ENCODE data around the gene CENPN. TPM values are rescaled to one million over a fixed set of nuclear protein-coding genes. Genes with fewer than 3 reads are reported as not detected.

Gene CENPN
- total and polyA plus RNA-seq, 2 of the 13 experiments (the other 11 are each of a cell fraction or from before 2014, with no cell fraction given) = 29.7 to 129 TPM

DNA sequence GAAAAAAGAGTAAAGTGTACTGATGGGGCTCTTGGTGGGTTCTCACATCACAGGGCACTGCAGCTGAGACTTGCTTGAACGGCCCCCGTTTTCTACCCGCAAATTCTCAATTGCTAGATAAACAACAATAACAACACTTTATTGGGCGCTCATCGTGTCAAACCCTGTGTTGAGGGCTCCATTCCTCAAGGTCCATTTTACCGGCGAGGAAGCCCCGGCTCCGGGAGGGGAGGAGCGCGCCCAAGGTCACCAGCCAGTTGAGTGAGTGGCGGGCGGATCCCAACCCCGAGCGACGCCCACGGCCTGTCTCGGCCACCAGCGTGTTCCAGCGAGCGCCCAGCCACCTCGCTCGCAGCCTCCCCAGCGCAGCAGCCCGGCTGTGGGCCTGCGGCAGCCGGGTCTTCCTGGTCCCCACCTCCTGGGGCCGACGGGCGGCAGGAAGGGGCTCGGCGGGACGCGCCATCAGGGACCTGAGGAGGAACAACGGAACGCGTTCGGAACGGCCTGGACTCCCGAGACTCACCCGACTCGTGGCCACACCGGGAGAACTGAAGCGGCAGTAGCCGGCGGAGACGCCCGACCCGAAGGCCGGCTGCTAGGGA, 702 bp upstream of the CENPN start (continued):
- TF ChIP-seq, protein P1, sequence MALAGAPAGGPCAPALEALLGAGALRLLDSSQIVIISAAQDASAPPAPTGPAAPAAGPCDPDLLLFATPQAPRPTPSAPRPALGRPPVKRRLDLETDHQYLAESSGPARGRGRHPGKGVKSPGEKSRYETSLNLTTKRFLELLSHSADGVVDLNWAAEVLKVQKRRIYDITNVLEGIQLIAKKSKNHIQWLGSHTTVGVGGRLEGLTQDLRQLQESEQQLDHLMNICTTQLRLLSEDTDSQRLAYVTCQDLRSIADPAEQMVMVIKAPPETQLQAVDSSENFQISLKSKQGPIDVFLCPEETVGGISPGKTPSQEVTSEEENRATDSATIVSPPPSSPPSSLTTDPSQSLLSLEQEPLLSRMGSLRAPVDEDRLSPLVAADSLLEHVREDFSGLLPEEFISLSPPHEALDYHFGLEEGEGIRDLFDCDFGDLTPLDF (CRISPR knock-in tag; IDR thresholded peaks at IDR 0.05) = no peak
- TF ChIP-seq ZNF841 (CRISPR knock-in tag; IDR thresholded peaks at IDR 0.05; ENCODE audit: borderline replicate concordance) (no peak), YEATS4 (CRISPR knock-in tag; IDR thresholded peaks at IDR 0.05; ENCODE audit: borderline replicate concordance) (peak; percentile 87), MEF2D (CRISPR knock-in tag; IDR thresholded peaks at IDR 0.05) (no peak; the same call in 1 of the 2 replicates), ELF1 (CRISPR knock-in tag; IDR thresholded peaks at IDR 0.05) (no peak; the same call in 1 of the 2 replicates), HOXD1 (CRISPR knock-in tag; IDR thresholded peaks at IDR 0.05) (peak; percentile 71; the same call in 1 of the 2 replicates), CBX5 (CRISPR knock-in tag; IDR thresholded peaks at IDR 0.05; ENCODE audit: borderline replicate concordance) (peak; percentile 36; the same call in 1 of the 2 replicates), ZNF460 (CRISPR knock-in tag; IDR thresholded peaks at IDR 0.05; ENCODE audit: borderline replicate concordance) (no peak), ZNF678 (CRISPR knock-in tag; IDR thresholded peaks at IDR 0.05) (no peak), ZNF614 (CRISPR knock-in tag; IDR thresholded peaks at IDR 0.05; ENCODE audit: borderline replicate concordance) (no peak), ATF1 (CRISPR knock-in tag; IDR thresholded peaks at IDR 0.05) (no peak), ZNF788 (CRISPR knock-in tag; IDR thresholded peaks at IDR 0.05; ENCODE audit: borderline replicate concordance) (peak; percentile 18; the same call in 1 of the 2 replicates), ZSCAN22 (CRISPR knock-in tag; IDR thresholded peaks at IDR 0.05) (no peak), SRY (CRISPR knock-in tag; IDR thresholded peaks at IDR 0.05) (peak; percentile 88; the same call in 1 of the 2 replicates), NKX3-1 (CRISPR knock-in tag; IDR thresholded peaks at IDR 0.05) (peak; percentile 49), GZF1 (CRISPR knock-in tag; IDR thresholded peaks at IDR 0.05) (no peak; the same call in 1 of the 2 replicates), MYC (CRISPR knock-in tag; IDR thresholded peaks at IDR 0.05; ENCODE audit: borderline replicate concordance) (peak; percentile 74), FLYWCH1 (CRISPR knock-in tag; IDR thresholded peaks at IDR 0.05) (no peak)
- TF ChIP-seq, protein P2, sequence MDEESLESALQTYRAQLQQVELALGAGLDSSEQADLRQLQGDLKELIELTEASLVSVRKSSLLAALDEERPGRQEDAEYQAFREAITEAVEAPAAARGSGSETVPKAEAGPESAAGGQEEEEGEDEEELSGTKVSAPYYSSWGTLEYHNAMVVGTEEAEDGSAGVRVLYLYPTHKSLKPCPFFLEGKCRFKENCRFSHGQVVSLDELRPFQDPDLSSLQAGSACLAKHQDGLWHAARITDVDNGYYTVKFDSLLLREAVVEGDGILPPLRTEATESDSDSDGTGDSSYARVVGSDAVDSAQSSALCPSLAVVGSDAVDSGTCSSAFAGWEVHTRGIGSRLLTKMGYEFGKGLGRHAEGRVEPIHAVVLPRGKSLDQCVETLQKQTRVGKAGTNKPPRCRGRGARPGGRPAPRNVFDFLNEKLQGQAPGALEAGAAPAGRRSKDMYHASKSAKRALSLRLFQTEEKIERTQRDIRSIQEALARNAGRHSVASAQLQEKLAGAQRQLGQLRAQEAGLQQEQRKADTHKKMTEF (CRISPR knock-in tag; IDR thresholded peaks at IDR 0.05) = no peak
- TF ChIP-seq, protein P3, sequence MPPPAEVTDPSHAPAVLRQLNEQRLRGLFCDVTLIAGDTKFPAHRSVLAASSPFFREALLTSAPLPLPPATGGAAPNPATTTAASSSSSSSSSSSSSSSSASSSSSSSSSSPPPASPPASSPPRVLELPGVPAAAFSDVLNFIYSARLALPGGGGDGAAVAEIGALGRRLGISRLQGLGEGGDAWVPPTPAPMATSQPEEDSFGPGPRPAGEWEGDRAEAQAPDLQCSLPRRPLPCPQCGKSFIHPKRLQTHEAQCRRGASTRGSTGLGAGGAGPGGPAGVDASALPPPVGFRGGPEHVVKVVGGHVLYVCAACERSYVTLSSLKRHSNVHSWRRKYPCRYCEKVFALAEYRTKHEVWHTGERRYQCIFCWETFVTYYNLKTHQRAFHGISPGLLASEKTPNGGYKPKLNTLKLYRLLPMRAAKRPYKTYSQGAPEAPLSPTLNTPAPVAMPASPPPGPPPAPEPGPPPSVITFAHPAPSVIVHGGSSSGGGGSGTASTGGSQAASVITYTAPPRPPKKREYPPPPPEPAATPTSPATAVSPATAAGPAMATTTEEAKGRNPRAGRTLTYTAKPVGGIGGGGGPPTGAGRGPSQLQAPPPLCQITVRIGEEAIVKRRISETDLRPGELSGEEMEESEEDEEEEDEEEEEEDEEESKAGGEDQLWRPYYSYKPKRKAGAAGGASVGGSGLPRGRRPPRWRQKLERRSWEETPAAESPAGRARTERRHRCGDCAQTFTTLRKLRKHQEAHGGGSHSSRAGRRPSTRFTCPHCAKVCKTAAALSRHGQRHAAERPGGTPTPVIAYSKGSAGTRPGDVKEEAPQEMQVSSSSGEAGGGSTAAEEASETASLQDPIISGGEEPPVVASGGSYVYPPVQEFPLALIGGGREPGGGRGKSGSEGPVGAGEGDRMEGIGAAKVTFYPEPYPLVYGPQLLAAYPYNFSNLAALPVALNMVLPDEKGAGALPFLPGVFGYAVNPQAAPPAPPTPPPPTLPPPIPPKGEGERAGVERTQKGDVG (CRISPR knock-in tag; IDR thresholded peaks at IDR 0.05; ENCODE audit: borderline replicate concordance) = no peak; the same call in 1 of the 2 replicates
- TF ChIP-seq, protein P4, sequence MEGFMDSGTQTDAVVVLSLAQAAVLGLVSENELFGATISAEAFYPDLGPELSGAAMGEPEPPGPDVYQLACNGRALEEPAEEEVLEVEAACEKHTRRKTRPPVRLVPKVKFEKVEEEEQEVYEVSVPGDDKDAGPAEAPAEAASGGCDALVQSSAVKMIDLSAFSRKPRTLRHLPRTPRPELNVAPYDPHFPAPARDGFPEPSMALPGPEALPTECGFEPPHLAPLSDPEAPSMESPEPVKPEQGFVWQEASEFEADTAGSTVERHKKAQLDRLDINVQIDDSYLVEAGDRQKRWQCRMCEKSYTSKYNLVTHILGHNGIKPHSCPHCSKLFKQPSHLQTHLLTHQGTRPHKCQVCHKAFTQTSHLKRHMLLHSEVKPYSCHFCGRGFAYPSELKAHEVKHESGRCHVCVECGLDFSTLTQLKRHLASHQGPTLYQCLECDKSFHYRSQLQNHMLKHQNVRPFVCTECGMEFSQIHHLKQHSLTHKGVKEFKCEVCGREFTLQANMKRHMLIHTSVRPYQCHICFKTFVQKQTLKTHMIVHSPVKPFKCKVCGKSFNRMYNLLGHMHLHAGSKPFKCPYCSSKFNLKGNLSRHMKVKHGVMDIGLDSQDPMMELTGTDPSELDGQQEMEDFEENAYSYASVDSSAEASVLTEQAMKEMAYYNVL (CRISPR knock-in tag; IDR thresholded peaks at IDR 0.05; ENCODE audit: borderline replicate concordance) = peak; percentile 83

All from HepG2 (cell line).